Calu3 (cell line): ENCODE measurements around the gene PLCG1. TPM values are rescaled to one million over a fixed set of nuclear protein-coding genes. Genes with fewer than 3 reads are reported as not detected.

ENCODE experiments used
- BruUV-seq: library from RNA; stranded (reverse); fragments of 400-500 nt; replicated peaks from 2 replicates; lab custom pipeline; 2021; lab: Mats Ljungman, UMichigan
- CTCF ChIA-PET: fragments of 300-600 bp; sonication (Branson Sonifier 250); formaldehyde crosslinking; loops from one replicate; lab custom pipeline; 2022; ENCODE audit warnings: antibody characterized with exemption; lab: Charles Lee
- DNase-seq: peaks from one replicate; pipeline ENCODE4 v3.0.0; 2022
- H3K27ac Mint-ChIP-seq: one replicate; pipeline ENCODE4 v1.8.0; 2022; ENCODE audit warnings: mixed read lengths; ENCODE audit not compliant: unreplicated experiment
- H3K27me3 Mint-ChIP-seq: one replicate; pipeline ENCODE4 v1.8.0; 2022; ENCODE audit warnings: mixed read lengths; ENCODE audit not compliant: unreplicated experiment
- H3K36me3 Mint-ChIP-seq: one replicate; pipeline ENCODE4 v1.8.0; 2022; ENCODE audit warnings: mild to moderate bottlenecking, moderate library complexity, mixed read lengths; ENCODE audit not compliant: insufficient read depth, unreplicated experiment
- H3K4me1 Mint-ChIP-seq: one replicate; pipeline ENCODE4 v1.8.0; 2022; ENCODE audit warnings: mild to moderate bottlenecking, low read depth, mixed read lengths; ENCODE audit not compliant: unreplicated experiment
- H3K4me3 Mint-ChIP-seq: one replicate; pipeline ENCODE4 v1.8.0; 2022; ENCODE audit warnings: mild to moderate bottlenecking, low read depth, moderate library complexity, mixed read lengths; ENCODE audit not compliant: unreplicated experiment
- H3K9me3 Mint-ChIP-seq: one replicate; pipeline ENCODE4 v1.8.0; 2022; ENCODE audit warnings: low read depth, mixed read lengths; ENCODE audit not compliant: unreplicated experiment
- intact Hi-C: fragments of 100-400 bp; cut with micrococcal nuclease; formaldehyde crosslinking; loops from one replicate; pipeline ENCODE4 v1.10.0; 2022; ENCODE audit not compliant: unreplicated experiment
- total RNA-seq: library from RNA; stranded (reverse); gene quantifications from 2 replicates; pipeline ENCODE4 v1.2.3, GENCODE V29; 2022
- TF ChIP-seq, protein P1 (sequence below): fragments of 200-600 bp; IDR thresholded peaks from one replicate; pipeline ENCODE4 v1.8.0; 2022; ENCODE audit warnings: antibody characterized with exemption; ENCODE audit not compliant: unreplicated experiment

Gene PLCG1
- total RNA-seq, 1 experiment from 2014 or later = 127 TPM

DNA sequence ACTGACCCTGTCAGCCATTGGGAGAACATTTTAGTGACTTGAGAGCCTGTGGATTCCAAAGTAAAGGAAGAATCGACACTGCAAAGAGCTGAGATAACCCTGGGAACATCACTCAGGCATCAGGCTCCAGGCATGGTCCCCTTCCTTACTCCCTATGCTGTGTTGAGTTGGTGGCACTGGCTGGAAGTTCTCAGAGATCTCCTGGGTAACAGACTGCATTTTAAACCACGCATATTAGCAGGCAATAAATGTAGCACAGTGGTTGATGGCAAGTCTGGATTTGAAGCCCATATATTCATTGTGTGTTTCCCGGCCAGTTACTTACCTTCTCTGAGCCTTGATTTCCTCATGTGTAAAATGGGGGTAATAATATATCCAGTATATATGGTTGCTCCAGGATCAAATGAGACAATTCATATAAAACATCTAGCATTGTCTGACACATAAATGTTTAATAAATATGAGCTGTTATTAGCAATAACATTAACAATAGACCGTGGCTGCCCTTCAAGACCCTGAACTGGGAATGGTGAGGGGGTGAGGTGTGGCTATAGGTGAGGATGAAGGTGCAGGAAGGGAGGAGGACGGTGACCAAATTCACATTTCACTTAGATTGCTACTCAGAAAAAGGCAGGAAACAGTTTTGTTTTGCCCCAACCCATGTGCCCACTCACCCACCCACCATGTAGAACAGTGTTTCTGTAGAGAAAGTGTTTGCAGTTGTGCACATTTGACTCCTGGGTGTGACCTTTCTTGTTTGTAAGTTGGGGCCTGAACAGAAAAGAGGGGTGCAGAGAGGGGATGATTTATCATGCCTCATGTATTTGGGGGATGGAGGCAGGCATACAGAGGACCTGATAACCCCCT lies 2.1 kb downstream of the PLCG1 start:
- peaks cover 40% of the 10 kb centered on the region for H3K36me3 Mint-ChIP-seq
- no peak for DNase-seq
- TSS peak; percentile 16 for BruUV-seq
- H3K27ac Mint-ChIP-seq = no peak overlapping the region
- intact Hi-C loops = no loop called here
- peak overlapping the region; percentile 78 for H3K4me3 Mint-ChIP-seq
- TF ChIP-seq, protein P1, sequence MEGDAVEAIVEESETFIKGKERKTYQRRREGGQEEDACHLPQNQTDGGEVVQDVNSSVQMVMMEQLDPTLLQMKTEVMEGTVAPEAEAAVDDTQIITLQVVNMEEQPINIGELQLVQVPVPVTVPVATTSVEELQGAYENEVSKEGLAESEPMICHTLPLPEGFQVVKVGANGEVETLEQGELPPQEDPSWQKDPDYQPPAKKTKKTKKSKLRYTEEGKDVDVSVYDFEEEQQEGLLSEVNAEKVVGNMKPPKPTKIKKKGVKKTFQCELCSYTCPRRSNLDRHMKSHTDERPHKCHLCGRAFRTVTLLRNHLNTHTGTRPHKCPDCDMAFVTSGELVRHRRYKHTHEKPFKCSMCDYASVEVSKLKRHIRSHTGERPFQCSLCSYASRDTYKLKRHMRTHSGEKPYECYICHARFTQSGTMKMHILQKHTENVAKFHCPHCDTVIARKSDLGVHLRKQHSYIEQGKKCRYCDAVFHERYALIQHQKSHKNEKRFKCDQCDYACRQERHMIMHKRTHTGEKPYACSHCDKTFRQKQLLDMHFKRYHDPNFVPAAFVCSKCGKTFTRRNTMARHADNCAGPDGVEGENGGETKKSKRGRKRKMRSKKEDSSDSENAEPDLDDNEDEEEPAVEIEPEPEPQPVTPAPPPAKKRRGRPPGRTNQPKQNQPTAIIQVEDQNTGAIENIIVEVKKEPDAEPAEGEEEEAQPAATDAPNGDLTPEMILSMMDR = no peak
- H3K9me3 Mint-ChIP-seq = no peaks in the 10 kb centered on the region
- CTCF ChIA-PET = interaction anchor here (1.7 kb wide), 1 partner anchor 201 kb away, joined by 9 read pairs; the partner anchor contains the start of gene LPIN3
- no peaks in the 10 kb centered on the region for H3K27me3 Mint-ChIP-seq
- H3K4me1 Mint-ChIP-seq = peaks cover 50% of the 10 kb centered on the region

DNA sequence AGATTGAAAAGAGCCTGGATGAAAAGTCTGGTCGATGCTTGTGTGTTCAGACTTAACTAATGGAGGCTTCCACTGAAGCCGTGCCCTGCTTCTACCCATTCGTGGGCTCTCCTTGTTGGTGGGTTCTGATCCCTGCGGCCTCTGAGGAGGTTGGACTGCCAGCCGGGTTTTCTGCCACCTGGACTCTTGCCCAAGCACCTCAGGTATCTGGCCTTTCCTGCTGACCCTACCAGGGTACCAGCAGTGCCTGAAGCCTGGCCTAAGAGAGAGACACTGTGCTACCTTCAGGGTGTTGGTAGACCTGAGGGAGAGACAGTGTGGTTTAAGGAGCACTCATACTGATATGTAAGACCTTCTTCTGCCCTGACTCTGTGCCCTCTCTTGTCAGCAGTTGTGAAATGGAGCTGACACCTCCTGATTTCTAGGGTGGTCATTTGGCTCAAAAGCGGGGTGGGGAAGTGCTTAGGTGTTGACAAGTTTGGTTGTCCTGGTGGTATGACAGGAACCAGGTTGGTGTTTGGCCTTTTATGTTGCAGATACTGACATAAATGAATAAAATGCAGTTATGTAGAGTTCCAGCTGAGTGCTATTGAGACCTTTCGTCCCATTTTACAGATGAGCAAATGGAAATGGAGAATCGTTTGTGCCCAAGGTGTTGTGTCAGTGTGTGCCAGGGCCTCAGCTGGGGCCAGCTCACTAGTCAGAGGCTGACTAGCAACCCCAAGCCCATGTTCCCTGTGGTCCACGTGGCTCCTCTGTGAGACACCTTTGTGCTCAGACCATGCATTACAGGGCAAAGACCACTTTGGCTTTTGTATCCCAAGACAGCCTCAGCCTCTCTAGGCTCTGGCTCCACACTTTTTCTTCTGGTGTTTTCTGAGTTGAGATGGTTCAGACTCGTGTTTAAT lies 3.1 kb downstream of the PLCG1 start:
- DNase-seq = no peak
- Mint-ChIP-seq H3K4me1 (peaks cover 47% of the 10 kb centered on the region), H3K36me3 (peaks cover 35% of the 10 kb centered on the region), H3K4me3 (no peak overlapping the region), H3K27me3 (no peaks in the 10 kb centered on the region), H3K27ac (no peak overlapping the region), H3K9me3 (no peaks in the 10 kb centered on the region)
- no TSS peak for BruUV-seq
- CTCF ChIA-PET = no interaction called here
- intact Hi-C loops = no loop called here
- TF ChIP-seq, protein P1 = no peak

DNA sequence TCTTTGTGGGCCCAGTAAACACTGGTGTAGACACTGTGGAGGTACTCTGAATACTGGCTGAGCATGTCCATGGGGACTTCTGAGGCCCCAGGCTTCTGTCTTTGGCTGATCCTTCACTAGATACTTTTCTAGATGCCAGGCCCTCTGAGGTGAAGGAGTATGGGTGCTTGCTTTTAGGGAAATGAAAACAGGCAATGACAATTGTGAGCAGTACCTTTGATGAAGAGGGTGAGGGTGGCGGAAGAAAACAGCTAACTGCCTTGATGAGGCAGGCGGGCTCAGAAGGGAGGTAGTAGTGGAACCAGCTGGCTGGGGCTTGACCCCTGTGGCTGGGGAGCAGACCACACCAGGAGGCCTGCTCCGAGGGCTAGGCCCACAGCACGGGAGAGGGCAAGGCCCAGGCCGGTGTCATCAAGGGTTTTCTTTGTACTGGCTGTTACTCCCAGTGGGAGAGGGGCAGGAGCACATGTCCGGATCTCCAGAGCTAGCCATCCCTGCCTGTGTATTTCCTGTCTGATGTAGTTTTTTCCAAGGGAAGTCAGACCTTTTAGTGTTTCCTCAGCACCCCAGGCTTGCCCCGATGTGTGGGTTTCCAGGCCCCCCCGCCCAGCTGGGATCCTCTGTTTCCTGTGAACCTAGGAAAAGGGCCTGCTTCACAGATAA lies 3.9 kb downstream of the PLCG1 start:
- Mint-ChIP-seq H3K4me3 (no peak overlapping the region), H3K27ac (no peak overlapping the region), H3K36me3 (peaks cover 27% of the 10 kb centered on the region), H3K4me1 (peaks cover 39% of the 10 kb centered on the region), H3K9me3 (no peaks in the 10 kb centered on the region), H3K27me3 (no peaks in the 10 kb centered on the region)
- no TSS peak for BruUV-seq
- no peak for DNase-seq
- TF ChIP-seq, protein P1 = no peak
- intact Hi-C loops = no loop called here
- CTCF ChIA-PET = interaction anchor here (1.2 kb wide), 1 partner anchor 198 kb away, joined by 3 read pairs; no protein-coding TSS in a partner anchor

DNA sequence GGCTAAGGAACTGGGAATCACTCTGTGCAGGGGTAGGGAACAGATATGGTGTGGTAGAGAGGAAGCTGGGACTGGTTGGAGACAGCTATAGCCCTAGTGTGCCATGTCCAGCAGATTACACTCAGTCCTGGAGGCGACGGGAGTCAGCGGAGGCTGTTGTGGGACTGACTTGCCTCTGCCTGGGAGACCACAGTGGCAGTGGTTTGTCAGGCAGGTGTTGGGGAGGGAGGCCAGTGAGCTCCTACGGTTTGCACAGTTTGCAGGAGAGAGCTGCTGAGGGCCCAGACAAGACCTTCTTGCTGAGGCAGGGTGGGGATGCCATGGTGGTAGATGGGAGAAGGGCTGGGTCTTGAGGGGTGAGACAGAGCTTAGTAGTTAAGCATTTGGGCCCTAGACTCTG lies 4.9 kb downstream of the PLCG1 start:
- intact Hi-C loops = no loop called here
- Mint-ChIP-seq H3K9me3 (no peaks in the 10 kb centered on the region), H3K4me3 (no peak overlapping the region), H3K27me3 (no peaks in the 10 kb centered on the region), H3K36me3 (peaks cover 18% of the 10 kb centered on the region), H3K27ac (no peak overlapping the region), H3K4me1 (peaks cover 34% of the 10 kb centered on the region)
- TF ChIP-seq, protein P1 = no peak
- no peak for DNase-seq
- CTCF ChIA-PET = interaction anchor here (1.2 kb wide), 1 partner anchor 197 kb away, joined by 3 read pairs; no protein-coding TSS in a partner anchor
- BruUV-seq = no TSS peak
